ENCODE results near the gene CHRND.

DNA sequence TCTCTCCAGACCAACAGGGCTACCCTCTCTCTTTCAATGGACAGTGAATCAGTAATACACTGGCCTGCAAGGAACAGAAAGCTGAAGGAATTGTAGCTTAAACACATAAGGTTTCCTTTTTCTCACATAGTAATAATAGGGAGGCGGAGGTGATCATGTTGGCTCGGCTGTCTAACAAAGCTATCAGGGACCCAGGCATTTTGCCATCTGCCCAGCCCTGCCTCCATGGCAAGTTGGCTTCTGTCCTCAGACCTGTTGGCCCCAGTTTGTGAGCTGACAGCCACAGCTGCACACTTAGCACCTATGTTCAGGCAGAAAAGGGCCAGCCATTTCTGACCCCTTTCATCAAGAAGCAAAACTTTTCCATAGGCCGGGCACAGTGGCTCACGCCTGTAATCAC lies 11.5 kb downstream of the CHRND start:
- TF ChIP-seq, protein P1, sequence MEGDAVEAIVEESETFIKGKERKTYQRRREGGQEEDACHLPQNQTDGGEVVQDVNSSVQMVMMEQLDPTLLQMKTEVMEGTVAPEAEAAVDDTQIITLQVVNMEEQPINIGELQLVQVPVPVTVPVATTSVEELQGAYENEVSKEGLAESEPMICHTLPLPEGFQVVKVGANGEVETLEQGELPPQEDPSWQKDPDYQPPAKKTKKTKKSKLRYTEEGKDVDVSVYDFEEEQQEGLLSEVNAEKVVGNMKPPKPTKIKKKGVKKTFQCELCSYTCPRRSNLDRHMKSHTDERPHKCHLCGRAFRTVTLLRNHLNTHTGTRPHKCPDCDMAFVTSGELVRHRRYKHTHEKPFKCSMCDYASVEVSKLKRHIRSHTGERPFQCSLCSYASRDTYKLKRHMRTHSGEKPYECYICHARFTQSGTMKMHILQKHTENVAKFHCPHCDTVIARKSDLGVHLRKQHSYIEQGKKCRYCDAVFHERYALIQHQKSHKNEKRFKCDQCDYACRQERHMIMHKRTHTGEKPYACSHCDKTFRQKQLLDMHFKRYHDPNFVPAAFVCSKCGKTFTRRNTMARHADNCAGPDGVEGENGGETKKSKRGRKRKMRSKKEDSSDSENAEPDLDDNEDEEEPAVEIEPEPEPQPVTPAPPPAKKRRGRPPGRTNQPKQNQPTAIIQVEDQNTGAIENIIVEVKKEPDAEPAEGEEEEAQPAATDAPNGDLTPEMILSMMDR (IDR thresholded peaks at IDR 0.05): no peak
- no peak for TF ChIP-seq ZFX (IDR thresholded peaks at IDR 0.05; ENCODE audit: borderline replicate concordance)
